PC-3 (cell line): ENCODE results near the gene MYBPH.

Experiments used
- EZH2 ChIP-seq: fragments of 300-600 bp; sonication (generic); IDR thresholded peaks from one replicate; pipeline ENCODE4 v1.6.1; 2017; ENCODE audit warnings: antibody characterized with exemption, mild to moderate bottlenecking, low read length; ENCODE audit not compliant: unreplicated experiment
- EZH2phosphoT487 ChIP-seq: fragments of 300-600 bp; sonication (generic); IDR thresholded peaks from 2 replicates; pipeline ENCODE4 v1.6.1; 2018; ENCODE audit warnings: mild to moderate bottlenecking, antibody characterized with exemption, low read length, borderline replicate concordance
- TF ChIP-seq, protein P1 (sequence below): fragments of 300-600 bp; sonication (generic); conservative IDR thresholded peaks from 2 replicates; pipeline ENCODE4 v1.5.1; 2017; ENCODE audit warnings: antibody characterized with exemption, low read depth, mild to moderate bottlenecking, low read length

DNA sequence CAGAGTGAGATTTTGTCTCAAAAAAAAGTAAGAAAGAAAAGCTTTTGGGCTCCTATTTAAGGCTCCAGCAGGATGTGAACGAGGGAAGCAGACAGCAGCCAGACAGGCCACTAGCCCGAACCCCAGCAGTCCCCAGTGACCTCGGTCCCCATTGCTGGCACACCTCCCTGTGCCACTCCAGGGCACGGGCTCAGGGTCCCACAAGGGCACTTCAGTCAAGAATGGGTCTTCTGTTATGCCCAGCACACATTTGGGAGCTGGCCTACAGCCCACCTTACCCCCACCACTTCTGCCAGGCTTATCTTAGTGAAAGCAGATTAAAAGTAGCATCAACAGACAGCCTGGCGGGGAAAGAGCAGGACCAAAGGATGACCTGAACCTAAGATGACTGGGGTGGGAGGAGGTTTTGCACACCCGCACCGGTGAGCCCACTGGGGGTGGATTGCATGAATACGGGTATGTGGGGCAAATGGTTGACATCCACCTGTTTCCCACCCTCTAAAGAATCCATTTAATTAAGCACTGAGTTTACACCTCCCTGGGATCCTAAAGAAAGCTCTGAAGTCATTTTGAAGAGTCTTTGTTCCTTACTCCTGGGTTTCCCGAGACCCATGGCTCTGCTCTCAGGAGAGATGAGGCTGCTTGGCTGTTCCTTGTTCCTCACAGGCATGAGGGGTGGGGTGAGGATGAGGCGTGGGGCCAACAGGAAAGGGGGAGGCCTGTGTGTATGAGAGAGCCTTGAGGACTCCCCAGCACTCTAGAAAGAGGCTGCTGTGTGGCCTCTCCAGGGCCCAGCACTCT is 6.2 kb upstream of the MYBPH start:
- TF ChIP-seq, protein P1, sequence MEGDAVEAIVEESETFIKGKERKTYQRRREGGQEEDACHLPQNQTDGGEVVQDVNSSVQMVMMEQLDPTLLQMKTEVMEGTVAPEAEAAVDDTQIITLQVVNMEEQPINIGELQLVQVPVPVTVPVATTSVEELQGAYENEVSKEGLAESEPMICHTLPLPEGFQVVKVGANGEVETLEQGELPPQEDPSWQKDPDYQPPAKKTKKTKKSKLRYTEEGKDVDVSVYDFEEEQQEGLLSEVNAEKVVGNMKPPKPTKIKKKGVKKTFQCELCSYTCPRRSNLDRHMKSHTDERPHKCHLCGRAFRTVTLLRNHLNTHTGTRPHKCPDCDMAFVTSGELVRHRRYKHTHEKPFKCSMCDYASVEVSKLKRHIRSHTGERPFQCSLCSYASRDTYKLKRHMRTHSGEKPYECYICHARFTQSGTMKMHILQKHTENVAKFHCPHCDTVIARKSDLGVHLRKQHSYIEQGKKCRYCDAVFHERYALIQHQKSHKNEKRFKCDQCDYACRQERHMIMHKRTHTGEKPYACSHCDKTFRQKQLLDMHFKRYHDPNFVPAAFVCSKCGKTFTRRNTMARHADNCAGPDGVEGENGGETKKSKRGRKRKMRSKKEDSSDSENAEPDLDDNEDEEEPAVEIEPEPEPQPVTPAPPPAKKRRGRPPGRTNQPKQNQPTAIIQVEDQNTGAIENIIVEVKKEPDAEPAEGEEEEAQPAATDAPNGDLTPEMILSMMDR, result no peak
- TF ChIP-seq EZH2phosphoT487 (no peak), EZH2 (no peak)
